Measurements from ENCODE around the gene NRM. TPM values are rescaled to one million over a fixed set of nuclear protein-coding genes. Genes with fewer than 3 reads are reported as not detected.

NRM gene
- total and polyA plus RNA-seq, 2 of the 13 experiments (the other 11 are each of a cell fraction or from before 2014, with no cell fraction given) = 12.5 to 16.0 TPM

DNA sequence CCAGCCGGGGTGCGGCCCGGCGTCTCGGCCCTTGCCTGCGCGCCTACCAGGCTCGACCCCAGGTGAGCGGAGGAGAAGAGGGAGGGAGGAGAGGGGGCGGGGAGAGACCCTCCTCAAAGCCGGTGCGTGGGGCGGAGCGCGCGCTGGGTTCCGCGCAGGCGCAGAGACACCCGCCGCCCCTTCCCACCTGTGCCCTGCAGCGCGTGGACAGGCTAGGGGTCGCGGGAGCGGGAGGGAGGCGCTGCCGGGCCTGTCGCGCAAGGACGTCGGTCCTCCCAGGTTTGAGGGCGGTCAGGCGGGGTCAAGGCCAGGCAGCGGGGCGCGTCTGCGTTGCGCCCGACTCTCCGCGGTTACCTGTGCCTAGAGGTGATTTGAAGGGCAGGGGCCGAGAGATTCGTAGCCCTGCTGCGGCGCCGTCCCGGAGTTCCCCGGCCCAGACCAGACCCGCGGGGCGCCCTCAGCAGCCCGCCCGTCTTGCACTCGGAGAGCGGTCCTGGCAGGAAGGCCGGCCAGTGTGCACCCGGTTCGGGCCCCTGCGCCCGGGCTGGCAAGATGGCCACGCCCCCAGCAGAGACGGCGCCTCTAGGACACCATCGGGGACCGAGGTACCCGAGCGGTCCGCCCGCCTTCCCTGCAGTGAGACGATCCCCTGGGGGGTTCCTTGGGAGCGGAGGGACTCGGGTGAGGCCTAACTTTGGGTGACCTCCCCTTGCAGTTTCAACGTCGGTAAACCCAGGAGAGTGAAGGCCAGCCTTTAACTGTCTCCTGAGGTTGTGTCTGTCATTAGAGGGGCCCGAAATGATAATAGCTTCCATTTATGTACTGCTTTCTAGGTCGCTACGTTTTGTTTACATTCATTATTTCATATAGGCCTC lies 43.3 kb downstream of the NRM start (continued):
- TF ChIP-seq BHLHE40 (IDR thresholded peaks at IDR 0.05; ENCODE audit: low read length) (no peak), NCOA2 (CRISPR knock-in tag; IDR thresholded peaks at IDR 0.05) (peak; percentile 37; the same call in 1 of the 2 replicates), ZNF788 (CRISPR knock-in tag; IDR thresholded peaks at IDR 0.05; ENCODE audit: borderline replicate concordance) (peak; percentile 96; the same call in 1 of the 2 replicates), KLF6 (CRISPR knock-in tag; IDR thresholded peaks at IDR 0.05) (peak; percentile 89; the same call in 1 of the 2 replicates), DZIP1 (CRISPR knock-in tag; IDR thresholded peaks at IDR 0.05) (peak; percentile 91; the same call in 1 of the 2 replicates), CREB1 (IDR thresholded peaks at IDR 0.05) (no peak), CREB1 (CRISPR knock-in tag; IDR thresholded peaks at IDR 0.05) (no peak), BRD4 (CRISPR knock-in tag; IDR thresholded peaks at IDR 0.05) (peak; percentile 88), CC2D1A (CRISPR knock-in tag; IDR thresholded peaks at IDR 0.05) (peak; percentile 91; the same call in 1 of the 2 replicates), SP1 (IDR thresholded peaks at IDR 0.05) (no peak), SP1 (CRISPR knock-in tag; IDR thresholded peaks at IDR 0.05) (peak; percentile 69; the same call in 1 of the 2 replicates), ZBTB46 (CRISPR knock-in tag; IDR thresholded peaks at IDR 0.05; ENCODE audit: borderline replicate concordance) (peak; percentile 95; the same call in 1 of the 2 replicates), FOXC1 (CRISPR knock-in tag; IDR thresholded peaks at IDR 0.05; ENCODE audit: borderline replicate concordance) (peak; percentile 96; the same call in 1 of the 2 replicates), ZNF33A (CRISPR knock-in tag; IDR thresholded peaks at IDR 0.05; ENCODE audit: borderline replicate concordance) (no peak), ELF3 (CRISPR knock-in tag; IDR thresholded peaks at IDR 0.05) (peak; percentile 38), MYC (CRISPR knock-in tag; IDR thresholded peaks at IDR 0.05; ENCODE audit: borderline replicate concordance) (peak; percentile 99), FOXA3 (CRISPR knock-in tag; IDR thresholded peaks at IDR 0.05) (peak; percentile 33; the same call in 1 of the 2 replicates), ZNF34 (CRISPR knock-in tag; IDR thresholded peaks at IDR 0.05; ENCODE audit: borderline replicate concordance) (0 out of 2 replicates have a peak, but pooled peaks have one; percentile 74), KLF13 (CRISPR knock-in tag; IDR thresholded peaks at IDR 0.05) (peak; percentile 93), ZNF552 (CRISPR knock-in tag; IDR thresholded peaks at IDR 0.05; ENCODE audit: borderline replicate concordance) (peak; percentile 81), ZFP62 (CRISPR knock-in tag; IDR thresholded peaks at IDR 0.05) (no peak)
- TF ChIP-seq, protein P1, sequence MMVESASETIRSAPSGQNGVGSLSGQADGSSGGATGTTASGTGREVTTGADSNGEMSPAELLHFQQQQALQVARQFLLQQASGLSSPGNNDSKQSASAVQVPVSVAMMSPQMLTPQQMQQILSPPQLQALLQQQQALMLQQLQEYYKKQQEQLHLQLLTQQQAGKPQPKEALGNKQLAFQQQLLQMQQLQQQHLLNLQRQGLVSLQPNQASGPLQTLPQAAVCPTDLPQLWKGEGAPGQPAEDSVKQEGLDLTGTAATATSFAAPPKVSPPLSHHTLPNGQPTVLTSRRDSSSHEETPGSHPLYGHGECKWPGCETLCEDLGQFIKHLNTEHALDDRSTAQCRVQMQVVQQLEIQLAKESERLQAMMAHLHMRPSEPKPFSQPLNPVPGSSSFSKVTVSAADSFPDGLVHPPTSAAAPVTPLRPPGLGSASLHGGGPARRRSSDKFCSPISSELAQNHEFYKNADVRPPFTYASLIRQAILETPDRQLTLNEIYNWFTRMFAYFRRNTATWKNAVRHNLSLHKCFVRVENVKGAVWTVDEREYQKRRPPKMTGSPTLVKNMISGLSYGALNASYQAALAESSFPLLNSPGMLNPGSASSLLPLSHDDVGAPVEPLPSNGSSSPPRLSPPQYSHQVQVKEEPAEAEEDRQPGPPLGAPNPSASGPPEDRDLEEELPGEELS (CRISPR knock-in tag; IDR thresholded peaks at IDR 0.05) = peak; percentile 71; the same call in 1 of the 2 replicates
- TF ChIP-seq, protein P2, sequence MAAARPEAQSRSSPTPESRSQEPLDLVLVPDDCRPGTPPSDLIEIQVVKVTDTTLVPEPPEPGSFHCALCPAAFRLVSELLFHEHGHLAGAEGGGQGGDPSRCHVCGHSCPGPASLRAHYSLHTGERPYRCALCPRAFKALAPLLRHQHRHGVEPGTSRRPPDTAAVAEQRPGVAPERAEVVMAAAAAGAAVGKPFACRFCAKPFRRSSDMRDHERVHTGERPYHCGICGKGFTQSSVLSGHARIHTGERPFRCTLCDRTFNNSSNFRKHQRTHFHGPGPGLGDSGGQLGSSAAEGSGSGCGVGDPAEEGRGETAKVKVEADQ (CRISPR knock-in tag; IDR thresholded peaks at IDR 0.05; ENCODE audit: borderline replicate concordance) = peak; percentile 95; the same call in 1 of the 2 replicates

Data from HepG2 (cell line).